ENCODE data around the gene PHOX2A.
"Not testable (repeated sequence)": the region's sequence is repeated elsewhere in the genome, so short reads cannot be mapped to it uniquely, and the experiment has no call there.

PHOX2A gene

DNA sequence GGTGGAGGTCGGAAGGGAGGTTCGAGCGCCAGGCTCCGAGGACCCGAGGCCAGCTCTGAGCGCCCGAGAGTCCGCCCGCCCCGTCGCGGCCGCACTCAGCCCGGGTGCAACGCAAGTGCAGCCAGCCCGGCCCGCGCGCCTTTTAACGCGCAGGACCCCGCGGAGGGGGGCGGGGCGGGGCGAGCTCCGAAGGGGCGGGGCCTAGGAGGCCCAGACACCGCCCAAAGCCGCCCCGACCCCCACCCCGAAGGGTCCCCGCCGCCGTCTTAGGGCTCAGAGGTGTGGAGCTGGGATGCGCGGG lies at the start of gene PHOX2A:
Gene PHOX2A (minus strand): TSS at position 117 of the 301 bp plus-strand sequence. CDS start 172 bp downstream, outside the sequence.
- DNase-seq (ENCODE audit: low read depth) = no peak
- H3K4me3 ChIP-seq (ENCODE audit: low read depth, low read length) = no peak within 1 kb of the TSS
- TF ChIP-seq, protein P1, sequence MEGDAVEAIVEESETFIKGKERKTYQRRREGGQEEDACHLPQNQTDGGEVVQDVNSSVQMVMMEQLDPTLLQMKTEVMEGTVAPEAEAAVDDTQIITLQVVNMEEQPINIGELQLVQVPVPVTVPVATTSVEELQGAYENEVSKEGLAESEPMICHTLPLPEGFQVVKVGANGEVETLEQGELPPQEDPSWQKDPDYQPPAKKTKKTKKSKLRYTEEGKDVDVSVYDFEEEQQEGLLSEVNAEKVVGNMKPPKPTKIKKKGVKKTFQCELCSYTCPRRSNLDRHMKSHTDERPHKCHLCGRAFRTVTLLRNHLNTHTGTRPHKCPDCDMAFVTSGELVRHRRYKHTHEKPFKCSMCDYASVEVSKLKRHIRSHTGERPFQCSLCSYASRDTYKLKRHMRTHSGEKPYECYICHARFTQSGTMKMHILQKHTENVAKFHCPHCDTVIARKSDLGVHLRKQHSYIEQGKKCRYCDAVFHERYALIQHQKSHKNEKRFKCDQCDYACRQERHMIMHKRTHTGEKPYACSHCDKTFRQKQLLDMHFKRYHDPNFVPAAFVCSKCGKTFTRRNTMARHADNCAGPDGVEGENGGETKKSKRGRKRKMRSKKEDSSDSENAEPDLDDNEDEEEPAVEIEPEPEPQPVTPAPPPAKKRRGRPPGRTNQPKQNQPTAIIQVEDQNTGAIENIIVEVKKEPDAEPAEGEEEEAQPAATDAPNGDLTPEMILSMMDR (IDR thresholded peaks at IDR 0.05; ENCODE audit: control insufficient read depth, extremely low read depth, insufficient read depth) = no peak

DNA sequence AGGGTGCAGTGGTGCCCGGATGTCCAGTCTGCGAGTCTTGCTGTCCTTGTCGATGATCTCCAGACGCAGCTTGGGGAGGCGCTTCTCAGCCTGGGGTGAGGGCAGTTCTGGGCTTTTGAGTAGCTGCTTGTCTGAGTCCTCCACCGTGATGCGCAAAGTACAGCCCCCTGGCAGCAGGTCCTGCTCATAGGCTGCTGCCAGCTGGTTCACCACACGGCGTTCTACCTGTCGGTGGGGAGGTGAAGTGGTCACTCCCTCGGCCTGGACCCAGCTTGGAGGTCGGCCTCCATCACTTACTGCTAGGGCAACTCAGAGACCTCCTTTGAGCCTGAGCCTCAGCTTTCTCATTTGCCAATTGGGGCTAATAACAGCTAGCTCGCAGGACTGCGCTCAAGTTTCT lies 49.4 kb upstream of the PHOX2A start:
- H3K4me3 ChIP-seq (ENCODE audit: low read depth, low read length) = no peak overlapping the region
- DNase-seq (ENCODE audit: low read depth) = no peak
- TF ChIP-seq, protein P1 (IDR thresholded peaks at IDR 0.05; ENCODE audit: control insufficient read depth, extremely low read depth, insufficient read depth) = no peak

DNA sequence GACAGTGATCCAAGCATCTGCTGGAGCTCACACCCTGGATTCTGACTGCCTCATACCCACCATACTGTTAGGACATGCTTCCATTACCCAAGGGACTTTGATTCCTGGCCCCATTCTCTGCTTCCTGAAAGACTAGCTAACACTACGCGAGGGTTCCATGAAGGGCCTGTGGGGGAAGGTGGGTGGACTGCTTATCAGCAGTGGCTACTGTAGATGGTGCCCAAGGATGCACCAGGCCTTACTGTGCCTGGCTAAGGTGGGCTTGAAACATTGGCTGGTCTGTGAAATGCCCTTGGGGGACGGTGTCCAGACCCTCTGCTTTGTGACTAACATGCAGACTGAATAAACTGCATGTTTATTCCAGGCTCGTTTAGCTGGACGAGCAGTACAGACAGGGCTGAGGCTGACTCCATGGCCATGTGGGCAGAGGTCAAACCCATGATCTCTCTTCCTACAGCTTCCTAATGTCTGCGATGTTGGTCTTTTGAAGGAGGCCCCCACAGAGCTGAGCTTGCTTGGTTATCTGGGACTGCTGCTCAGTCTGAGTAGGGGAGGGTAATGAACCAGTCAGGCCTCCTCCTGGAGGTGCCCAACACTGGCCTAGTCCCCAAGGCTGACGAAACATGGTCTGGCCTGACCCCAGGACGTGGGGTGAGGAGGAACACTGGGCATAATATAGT lies 48.3 kb upstream of the PHOX2A start:
- TF ChIP-seq, protein P1 (IDR thresholded peaks at IDR 0.05; ENCODE audit: control insufficient read depth, extremely low read depth, insufficient read depth) = no peak
- no peak overlapping the region for H3K4me3 ChIP-seq (ENCODE audit: low read depth, low read length)
- DNase-seq (ENCODE audit: low read depth) = no peak

DNA sequence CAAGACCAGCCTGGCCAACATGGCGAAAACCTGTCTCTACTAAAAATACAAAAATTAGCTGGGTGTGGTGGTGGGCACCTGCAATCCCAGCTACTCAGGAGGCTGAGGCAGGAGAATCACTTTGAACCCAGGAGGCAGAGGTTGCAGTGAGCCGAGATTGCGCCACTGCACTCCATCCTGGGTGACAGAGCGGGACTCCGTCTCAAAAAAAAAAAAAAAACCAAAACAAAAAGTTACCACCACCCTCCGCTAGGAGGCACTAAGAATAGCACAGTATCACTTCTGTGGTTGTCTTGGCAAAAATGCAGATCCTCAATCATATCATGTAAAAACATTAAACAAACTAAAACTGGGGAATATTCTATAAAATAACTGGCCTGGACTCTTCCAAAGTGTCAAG lies 46.8 kb upstream of the PHOX2A start:
- TF ChIP-seq, protein P1 (IDR thresholded peaks at IDR 0.05; ENCODE audit: control insufficient read depth, extremely low read depth, insufficient read depth) = peak; percentile 53
- DNase-seq (ENCODE audit: low read depth) = peak; percentile 3
- not testable (repeated sequence) for H3K4me3 ChIP-seq (ENCODE audit: low read depth, low read length)

DNA sequence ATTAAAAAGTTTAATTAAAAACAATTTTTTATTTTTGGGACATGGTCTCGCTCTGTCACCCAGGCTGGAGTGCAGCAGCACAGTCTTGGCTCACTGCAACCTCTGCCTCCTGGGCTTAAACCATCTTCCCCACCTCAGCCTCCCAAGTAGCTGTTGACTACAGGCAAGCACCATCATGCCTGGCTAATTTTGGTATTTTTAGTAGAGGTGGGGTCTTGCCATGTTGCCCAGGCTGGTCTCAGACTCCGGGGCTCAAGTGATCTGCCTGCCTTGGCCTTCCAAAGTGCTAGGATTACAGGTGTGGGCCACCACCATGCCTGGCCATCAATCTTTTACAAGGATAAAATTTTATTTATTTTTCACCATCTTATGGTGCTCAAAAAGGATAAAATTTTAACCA lies 43.3 kb upstream of the PHOX2A start:
- TF ChIP-seq, protein P1 (IDR thresholded peaks at IDR 0.05; ENCODE audit: control insufficient read depth, extremely low read depth, insufficient read depth) = no peak
- H3K4me3 ChIP-seq (ENCODE audit: low read depth, low read length) = no peak overlapping the region
- no peak for DNase-seq (ENCODE audit: low read depth)

DNA sequence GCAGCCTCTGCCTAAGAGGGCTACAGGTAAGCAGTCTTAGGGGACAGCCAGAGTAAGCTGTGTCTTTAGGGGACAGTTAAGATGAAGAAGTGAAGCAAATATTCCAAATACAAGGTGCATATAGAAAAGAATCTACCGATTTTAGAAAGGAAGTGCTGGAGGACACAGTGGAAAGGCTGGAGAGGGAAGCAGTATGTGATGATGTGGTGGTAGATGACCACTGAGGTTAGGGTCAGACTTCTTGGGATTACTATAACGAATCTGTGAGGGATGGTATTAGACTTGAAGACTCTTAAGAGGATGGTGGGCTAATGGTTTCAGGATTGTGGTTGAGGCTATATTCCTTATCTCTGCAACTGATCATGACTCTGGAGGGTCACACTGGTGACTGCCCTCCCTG lies 40.0 kb upstream of the PHOX2A start:
- TF ChIP-seq, protein P1 (IDR thresholded peaks at IDR 0.05; ENCODE audit: control insufficient read depth, extremely low read depth, insufficient read depth) = no peak
- H3K4me3 ChIP-seq (ENCODE audit: low read depth, low read length) = no peak overlapping the region
- no peak for DNase-seq (ENCODE audit: low read depth)

DNA sequence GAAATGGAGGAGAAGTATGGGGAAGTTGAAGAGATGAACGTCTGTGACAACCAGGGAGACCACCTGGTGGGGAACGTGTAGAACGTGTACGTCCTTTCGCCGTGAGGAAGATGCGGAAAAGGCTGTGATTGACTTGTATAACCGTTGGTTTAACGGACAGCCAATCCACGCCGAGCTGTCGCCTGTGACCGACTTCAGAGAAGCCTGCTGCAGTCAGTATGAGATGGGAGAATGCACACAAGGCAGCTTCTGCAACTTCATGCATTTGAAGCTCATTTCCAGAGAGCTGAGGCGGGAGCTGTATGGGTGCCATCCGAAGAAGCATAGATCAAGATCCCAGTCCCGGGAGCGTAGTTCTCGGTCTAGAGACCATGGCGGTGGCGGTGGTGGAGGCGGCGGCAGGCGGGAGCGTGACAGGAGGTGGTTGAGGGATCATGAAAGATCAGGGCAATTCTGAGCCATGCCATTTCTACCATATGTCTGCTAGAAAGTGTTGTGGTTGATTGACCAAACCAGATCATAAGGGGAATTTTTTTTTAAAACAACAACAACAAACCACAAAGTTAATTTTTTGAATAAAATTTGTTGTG lies 36.8 kb upstream of the PHOX2A start:
- H3K4me3 ChIP-seq (ENCODE audit: low read depth, low read length) = no peak overlapping the region
- DNase-seq (ENCODE audit: low read depth) = no peak
- TF ChIP-seq, protein P1 (IDR thresholded peaks at IDR 0.05; ENCODE audit: control insufficient read depth, extremely low read depth, insufficient read depth) = no peak

All from LNCaP clone FGC (cell line).